ENCODE measurements around the gene CHIC2.

The CHIC2 gene

GRCh38 chr4:54001668-54002365 is 62.6 kb downstream of the CHIC2 start:
- H3K36me3 ChIP-seq (ENCODE audit: insufficient read depth, low read length) = peaks cover 11% of the 10 kb centered on the region
- no peak overlapping the region for H3K4me2 ChIP-seq (ENCODE audit: insufficient read depth, low read length)

GRCh38 chr4:53997898-53998297 is 66.5 kb downstream of the CHIC2 start:
- Histone ChIP-seq H3K27ac (ENCODE audit: low read length) (no peak overlapping the region), H2AFZ (ENCODE audit: low read depth, low read length) (no peak overlapping the region), H3K27me3 (ENCODE audit: insufficient read depth, low read length, poor library complexity) (no peaks in the 10 kb centered on the region), H3K9me3 (ENCODE audit: insufficient read depth, low read length, severe bottlenecking) (no peaks in the 10 kb centered on the region), H3K36me3 (ENCODE audit: insufficient read depth, low read length) (peaks cover 3% of the 10 kb centered on the region; the same call in 1 of the 2 replicates), H3K79me2 (ENCODE audit: insufficient read depth, low read length) (no peaks in the 10 kb centered on the region), H4K20me1 (ENCODE audit: insufficient read depth, low read length) (no peaks in the 10 kb centered on the region), H3K4me1 (ENCODE audit: insufficient read depth, low read length) (no peaks in the 10 kb centered on the region), H3K4me2 (ENCODE audit: insufficient read depth, low read length) (no peak overlapping the region), H3K9ac (ENCODE audit: low read depth, low read length) (no peak overlapping the region), H3K4me3 (ENCODE audit: low read depth in 1 of 2, low read length in 2 of 2) (no peak overlapping the region)
- no peak for TF ChIP-seq CTCF (IDR thresholded peaks at IDR 0.05; ENCODE audit: borderline replicate concordance, extremely low read depth, low read length, poor library complexity, severe bottlenecking)
- TF ChIP-seq EZH2 (IDR thresholded peaks at IDR 0.05; ENCODE audit: borderline replicate concordance, low read depth, low read length, severe bottlenecking) = no peak
- ATAC-seq (ENCODE audit: insufficient read depth, low read depth) (no peak), DNase-seq (no peak)

More at GRCh38 chr4:54001668-54002365, 62.6 kb downstream of the CHIC2 start:
- DNase-seq (no peak), ATAC-seq (ENCODE audit: insufficient read depth, low read depth) (no peak)
- Histone ChIP-seq H4K20me1 (ENCODE audit: insufficient read depth, low read length) (no peaks in the 10 kb centered on the region), H2AFZ (ENCODE audit: low read depth, low read length) (no peak overlapping the region), H3K79me2 (ENCODE audit: insufficient read depth, low read length) (no peaks in the 10 kb centered on the region; the same call in 1 of the 2 replicates), H3K9me3 (ENCODE audit: insufficient read depth, low read length, severe bottlenecking) (no peaks in the 10 kb centered on the region), H3K27me3 (ENCODE audit: insufficient read depth, low read length, poor library complexity) (no peaks in the 10 kb centered on the region), H3K9ac (ENCODE audit: low read depth, low read length) (no peak overlapping the region), H3K4me3 (ENCODE audit: low read depth in 1 of 2, low read length in 2 of 2) (no peak overlapping the region), H3K27ac (ENCODE audit: low read length) (no peak overlapping the region), H3K4me1 (ENCODE audit: insufficient read depth, low read length) (no peaks in the 10 kb centered on the region)
- TF ChIP-seq EZH2 (IDR thresholded peaks at IDR 0.05; ENCODE audit: borderline replicate concordance, low read depth, low read length, severe bottlenecking) (no peak), CTCF (IDR thresholded peaks at IDR 0.05; ENCODE audit: borderline replicate concordance, extremely low read depth, low read length, poor library complexity, severe bottlenecking) (no peak)

GRCh38 chr4:53994382-53995102 is 69.9 kb downstream of the CHIC2 start:
- H3K4me1 ChIP-seq (ENCODE audit: insufficient read depth, low read length) = no peaks in the 10 kb centered on the region

More at GRCh38 chr4:53994382-53995102, 69.9 kb downstream of the CHIC2 start:
- Histone ChIP-seq H3K9me3 (ENCODE audit: insufficient read depth, low read length, severe bottlenecking) (no peaks in the 10 kb centered on the region), H3K79me2 (ENCODE audit: insufficient read depth, low read length) (no peaks in the 10 kb centered on the region), H3K4me3 (ENCODE audit: low read depth in 1 of 2, low read length in 2 of 2) (no peak overlapping the region), H2AFZ (ENCODE audit: low read depth, low read length) (no peak overlapping the region), H3K9ac (ENCODE audit: low read depth, low read length) (no peak overlapping the region), H3K27me3 (ENCODE audit: insufficient read depth, low read length, poor library complexity) (no peaks in the 10 kb centered on the region), H3K27ac (ENCODE audit: low read length) (no peak overlapping the region), H3K4me2 (ENCODE audit: insufficient read depth, low read length) (no peak overlapping the region), H4K20me1 (ENCODE audit: insufficient read depth, low read length) (no peaks in the 10 kb centered on the region), H3K36me3 (ENCODE audit: insufficient read depth, low read length) (peaks cover 6% of the 10 kb centered on the region; the same call in 1 of the 2 replicates)
- TF ChIP-seq CTCF (IDR thresholded peaks at IDR 0.05; ENCODE audit: borderline replicate concordance, extremely low read depth, low read length, poor library complexity, severe bottlenecking) = no peak
- no peak for TF ChIP-seq EZH2 (IDR thresholded peaks at IDR 0.05; ENCODE audit: borderline replicate concordance, low read depth, low read length, severe bottlenecking)
- ATAC-seq (ENCODE audit: insufficient read depth, low read depth) = no peak
- no peak for DNase-seq
